SK-N-MC (cell line): ENCODE results near the gene GALM.
A peak's percentile ranks its signal among the peaks of the same experiment; 100 is the strongest.
"Not testable (repeated sequence)": the region's sequence is repeated elsewhere in the genome, so short reads cannot be mapped to it uniquely, and the experiment has no call there.

Experiments
- DNase-seq: peaks from one replicate; pipeline ENCODE4 v3.0.0-alpha.2; 2011; ENCODE audit warnings: low read depth, low spot score
- H3K27ac ChIP-seq: fragments of 200-600 bp; sonication (generic); 2 replicates; pipeline ENCODE4 v1.5.1; 2016; ENCODE audit warnings: mixed run types
- H3K36me3 ChIP-seq: fragments of 200-600 bp; sonication (generic); 2 replicates; pipeline ENCODE4 v1.6.1; 2017; ENCODE audit warnings: antibody characterized with exemption, low read length, mixed read lengths; ENCODE audit not compliant: insufficient read depth
- H3K4me3 ChIP-seq: fragments of 200-600 bp; sonication (generic); 2 replicates; pipeline ENCODE4 v1.5.1; 2016
- H3K9ac ChIP-seq: fragments of 200-600 bp; sonication (generic); 2 replicates; pipeline ENCODE4 v1.8.0; 2017; ENCODE audit warnings: mixed run types, mixed read lengths; ENCODE audit not compliant: insufficient read length
- H3K9me3 ChIP-seq: fragments of 200-600 bp; sonication (generic); 2 replicates; pipeline ENCODE4 v1.6.1; 2017; ENCODE audit warnings: low read depth, mild to moderate bottlenecking, antibody characterized with exemption, low read length, moderate library complexity, mixed read lengths
- EZH2 ChIP-seq: fragments of 200-600 bp; sonication (generic); IDR thresholded peaks from one replicate; pipeline ENCODE4 v1.6.1; 2017; ENCODE audit warnings: antibody characterized with exemption
- FOXP2 ChIP-seq: optimal IDR thresholded peaks from 2 replicates; pipeline ENCODE3; 2011; ENCODE audit warnings: mild to moderate bottlenecking, moderate library complexity; ENCODE audit not compliant: insufficient read depth; ENCODE audit errors: extremely low read length, control extremely low read depth
- POLR2AphosphoS5 ChIP-seq: IDR thresholded peaks from 2 replicates; pipeline ENCODE4 v1.6.1; 2012; ENCODE audit warnings: mild to moderate bottlenecking, low read depth, low read length, borderline replicate concordance

The GALM gene

GRCh38 chr2:38734299-38735058 lies 68.6 kb downstream of the GALM start:
- H3K27ac ChIP-seq, result no peak overlapping the region
- TF ChIP-seq POLR2AphosphoS5 (no peak), FOXP2 (no peak), EZH2 (no peak)
- no peak overlapping the region for H3K9ac ChIP-seq
- peaks cover 31% of the 10 kb centered on the region for H3K36me3 ChIP-seq
- no peak overlapping the region for H3K4me3 ChIP-seq
- H3K9me3 ChIP-seq, result 0 out of 2 replicates have a peak, but pooled peaks cover under 1% of the 10 kb centered on the region
- no peak for DNase-seq

- H3K36me3 ChIP-seq, result peaks cover 43% of the 10 kb centered on the region
- H3K9ac ChIP-seq, result no peak overlapping the region
- TF ChIP-seq POLR2AphosphoS5 (peak; percentile 23; the same call in 1 of the 2 replicates), FOXP2 (no peak), EZH2 (no peak)
- no peak overlapping the region for H3K27ac ChIP-seq
- H3K4me3 ChIP-seq, result no peak overlapping the region
- H3K9me3 ChIP-seq, result 0 out of 2 replicates have a peak, but pooled peaks cover 4% of the 10 kb centered on the region
- DNase-seq, result no peak
Observed at GRCh38 chr2:38735999-38736320, 70.0 kb downstream of the GALM start.

- peak; percentile 82 for TF ChIP-seq POLR2AphosphoS5
- Histone ChIP-seq H3K27ac (peak overlapping the region; percentile 98), H3K36me3 (peaks cover 55% of the 10 kb centered on the region), H3K9ac (peak overlapping the region; percentile 42), H3K4me3 (peak overlapping the region; percentile 65)
- not testable (repeated sequence) for H3K9me3 ChIP-seq
- peak; percentile 100 for DNase-seq
Observed at GRCh38 chr2:38737000-38737698, 71.2 kb downstream of the GALM start.

DNA sequence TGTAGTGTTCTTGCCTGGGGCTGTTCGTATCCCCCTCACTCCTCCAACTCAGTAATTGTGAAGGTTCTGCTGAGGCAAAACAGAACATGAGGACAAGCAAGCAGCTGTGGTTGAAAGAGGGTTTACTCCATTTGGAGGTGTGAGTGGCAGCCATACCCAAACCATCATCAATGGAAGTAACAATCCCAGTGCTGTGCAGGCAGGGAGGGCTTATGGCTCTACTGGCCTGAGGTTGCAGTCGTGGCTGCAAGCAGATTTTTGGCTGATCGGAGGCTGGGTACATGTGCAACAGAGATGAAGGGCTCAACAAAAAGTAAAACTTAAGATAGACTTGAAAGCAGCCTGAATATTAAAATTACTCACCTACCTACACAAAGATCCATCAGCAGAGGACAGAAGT lies 72.0 kb downstream of the GALM start:
- TF ChIP-seq POLR2AphosphoS5 (no peak; the same call in 1 of the 2 replicates), FOXP2 (peak; percentile 79)
- Histone ChIP-seq H3K9me3 (0 out of 2 replicates have a peak, but pooled peaks cover 4% of the 10 kb centered on the region), H3K9ac (peak overlapping the region; percentile 42), H3K27ac (peak overlapping the region; percentile 98), H3K4me3 (peak overlapping the region; percentile 65), H3K36me3 (peaks cover 63% of the 10 kb centered on the region)
- no peak for DNase-seq

- no peak for TF ChIP-seq EZH2
- TF ChIP-seq POLR2AphosphoS5, result no peak
- TF ChIP-seq FOXP2, result no peak
- Histone ChIP-seq H3K9ac (no peak overlapping the region), H3K27ac (0 out of 2 replicates have a peak overlapping the region, but pooled peaks have one; percentile 27), H3K36me3 (peaks cover 70% of the 10 kb centered on the region), H3K9me3 (0 out of 2 replicates have a peak, but pooled peaks cover 4% of the 10 kb centered on the region), H3K4me3 (no peak overlapping the region)
- DNase-seq, result no peak
Observed at GRCh38 chr2:38739524-38739923, 73.6 kb downstream of the GALM start.

DNA sequence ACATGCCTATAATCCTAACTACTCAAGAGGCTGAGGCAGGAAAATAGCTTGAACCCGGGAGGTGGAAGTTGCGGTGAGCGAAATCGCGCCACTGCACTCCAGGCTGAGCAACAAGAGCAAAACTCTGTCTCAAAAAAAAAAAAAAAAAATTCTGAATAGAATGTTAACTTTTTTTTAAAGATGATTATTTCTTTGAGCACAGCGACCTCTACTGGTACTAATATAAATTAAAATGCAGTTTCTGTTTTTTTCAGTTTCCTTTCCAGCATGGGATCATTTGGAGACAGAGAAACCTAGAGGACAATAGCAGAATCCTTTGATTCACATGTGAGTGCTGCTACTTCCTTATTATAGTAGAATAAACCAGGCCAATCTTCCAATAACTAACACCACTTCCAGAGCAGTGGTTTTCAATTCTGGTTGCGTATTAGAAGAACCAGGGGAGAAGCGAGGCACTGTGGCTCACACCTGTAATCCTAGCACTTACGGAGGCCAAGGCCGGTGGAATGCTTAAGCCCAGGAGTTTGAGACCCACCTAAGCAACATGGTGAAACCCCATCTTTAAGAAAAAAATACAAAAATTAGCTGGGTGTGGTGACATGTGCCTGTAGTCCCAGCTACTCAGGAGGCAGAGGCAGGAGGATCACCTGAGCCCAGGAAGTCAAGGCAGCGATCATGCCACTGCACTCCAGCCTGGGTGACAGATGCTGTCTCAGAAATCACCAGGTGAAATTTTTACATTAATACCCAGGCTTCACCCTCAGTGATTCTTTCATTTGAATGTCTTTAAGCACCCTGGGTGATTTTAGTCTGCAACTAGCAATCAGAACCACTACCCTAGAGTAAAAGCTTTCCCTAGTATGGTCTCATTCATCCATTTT lies 75.2 kb downstream of the GALM start:
- Histone ChIP-seq H3K36me3 (peaks cover 78% of the 10 kb centered on the region), H3K9ac (no peak overlapping the region), H3K9me3 (0 out of 2 replicates have a peak, but pooled peaks cover 4% of the 10 kb centered on the region), H3K4me3 (no peak overlapping the region), H3K27ac (peak overlapping the region; percentile 13)
- TF ChIP-seq FOXP2 (no peak), POLR2AphosphoS5 (no peak), EZH2 (no peak)
- DNase-seq, result no peak

DNA sequence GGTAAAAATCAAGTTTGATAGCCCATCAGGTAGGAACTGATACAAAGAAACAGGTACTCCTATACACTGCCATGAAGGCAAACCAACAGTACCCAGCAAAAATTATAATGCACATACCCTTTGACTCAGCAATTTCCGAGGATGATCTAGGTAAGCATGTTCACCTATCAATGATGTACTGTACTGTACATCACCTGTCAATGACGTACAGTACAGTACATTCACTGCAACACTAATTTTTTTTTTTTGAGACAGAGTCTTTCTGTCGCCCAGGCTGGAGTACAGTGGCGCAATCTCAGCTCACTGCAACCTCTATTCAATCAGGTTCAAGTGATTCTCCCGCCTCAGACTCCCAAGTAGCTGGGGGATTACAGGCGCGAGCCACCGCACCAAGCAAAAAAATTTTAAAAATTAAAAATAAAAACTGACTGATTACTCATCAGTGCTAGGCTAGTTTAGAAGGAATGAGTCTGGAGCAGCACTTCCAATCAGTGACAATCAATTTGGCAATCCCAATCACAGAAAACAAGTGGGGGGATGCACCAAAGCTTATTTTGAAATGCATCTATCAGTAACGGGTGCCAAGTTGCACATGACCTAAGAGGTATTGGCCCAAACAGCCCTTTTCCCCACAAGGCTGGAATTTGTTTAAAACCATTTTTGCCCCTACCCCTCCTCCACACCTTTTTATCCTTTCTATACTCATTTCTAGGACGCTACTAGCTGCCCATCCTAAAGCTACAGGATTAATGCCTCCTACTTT lies 77.1 kb downstream of the GALM start:
- H3K9me3 ChIP-seq, result 0 out of 2 replicates have a peak, but pooled peaks cover 4% of the 10 kb centered on the region
- no peak for TF ChIP-seq EZH2
- TF ChIP-seq POLR2AphosphoS5, result no peak; the same call in 1 of the 2 replicates
- no peak for TF ChIP-seq FOXP2
- H3K36me3 ChIP-seq, result peaks cover 97% of the 10 kb centered on the region
- no peak overlapping the region for H3K9ac ChIP-seq
- no peak overlapping the region for H3K27ac ChIP-seq
- no peak overlapping the region for H3K4me3 ChIP-seq
- DNase-seq, result no peak

GRCh38 chr2:38743672-38744398 lies 77.9 kb downstream of the GALM start:
- Histone ChIP-seq H3K27ac (0 out of 2 replicates have a peak overlapping the region, but pooled peaks have one; percentile 2), H3K9ac (no peak overlapping the region), H3K36me3 (peaks cover 99% of the 10 kb centered on the region), H3K4me3 (no peak overlapping the region), H3K9me3 (0 out of 2 replicates have a peak, but pooled peaks cover 4% of the 10 kb centered on the region)
- DNase-seq, result no peak
- peak; percentile 27 for TF ChIP-seq POLR2AphosphoS5
- no peak for TF ChIP-seq EZH2
- TF ChIP-seq FOXP2, result no peak
